IMR-90 (cell line): ENCODE data around the gene PCYT2. TPM values are rescaled to one million over a fixed set of nuclear protein-coding genes. Genes with fewer than 3 reads are reported as not detected.

ENCODE experiments used
- ATAC-seq: fragments of 200-7000 bp; cut with Tn5 transposase; 2 replicates; pipeline ENCODE4 v1.9.1; 2020; ENCODE audit warnings: low read depth, mild to moderate bottlenecking, moderate library complexity
- BruUV-seq: library from RNA; stranded (reverse); fragments of 400-500 nt; replicated peaks from 2 replicates; lab custom pipeline; 2021; lab: Mats Ljungman, UMichigan
- CTCF ChIA-PET: fragments of 300-600 bp; formaldehyde crosslinking; extraction: SDS; loops from one replicate; lab custom pipeline; 2021; ENCODE audit warnings: antibody characterized with exemption; lab: Yijun Ruan, JAX
- POLR2A ChIA-PET: fragments of 300-600 bp; sonication (Branson Sonifier 250); formaldehyde crosslinking; loops from one replicate; lab custom pipeline; 2022; ENCODE audit warnings: antibody characterized with exemption; ENCODE audit not compliant: unreplicated experiment; lab: Charles Lee
- DNase-seq: peaks from one replicate; pipeline ENCODE4 v3.0.0; 2013
- H2AFZ ChIP-seq: replicated peaks from 2 replicates; pipeline ENCODE3; 2013; ENCODE audit warnings: low read length, mild to moderate bottlenecking; ENCODE audit not compliant: poor library complexity
- H2AK5ac ChIP-seq: 2 replicates; pipeline ENCODE4 v1.6.1; 2013; ENCODE audit warnings: low read depth, low read length, inconsistent platforms
- H2AK9ac ChIP-seq: replicated peaks from 2 replicates; pipeline ENCODE3; 2013; ENCODE audit warnings: mild to moderate bottlenecking, low read depth, low read length, moderate library complexity; ENCODE audit not compliant: poor library complexity
- H2BK120ac ChIP-seq: 2 replicates; pipeline ENCODE4 v1.6.1; 2013; ENCODE audit warnings: low read depth, low read length, inconsistent platforms
- H2BK15ac ChIP-seq: 3 replicates; pipeline ENCODE4 v1.6.1; 2013; ENCODE audit warnings: low read depth, low read length, inconsistent platforms
- H2BK20ac ChIP-seq: 2 replicates; pipeline ENCODE4 v1.6.1; 2013; ENCODE audit warnings: low read depth, mild to moderate bottlenecking, inconsistent platforms, low read length, moderate library complexity
- H2BK5ac ChIP-seq: 2 replicates; pipeline ENCODE4 v1.6.1; 2013; ENCODE audit warnings: mild to moderate bottlenecking, low read depth, low read length, inconsistent platforms; ENCODE audit not compliant: poor library complexity, severe bottlenecking
- H3K14ac ChIP-seq: replicated peaks from 2 replicates; pipeline ENCODE4 v1.6.1; 2013; ENCODE audit warnings: low read depth, low read length, inconsistent platforms
- H3K18ac ChIP-seq: 2 replicates; pipeline ENCODE4 v1.6.1; 2013; ENCODE audit warnings: low read depth, low read length, control low read depth
- H3K23ac ChIP-seq: 2 replicates; pipeline ENCODE4 v1.6.1; 2013; ENCODE audit warnings: low read depth, low read length, inconsistent platforms
- H3K27ac ChIP-seq: 2 replicates; pipeline ENCODE4 v1.5.1; 2013; ENCODE audit warnings: mild to moderate bottlenecking, control low read depth, low read length; ENCODE audit not compliant: insufficient read depth
- H3K27me3 ChIP-seq: 2 replicates; pipeline ENCODE4 v1.6.1; 2013; ENCODE audit warnings: low read length; ENCODE audit not compliant: control insufficient read depth, insufficient read depth
- H3K36me3 ChIP-seq: 2 replicates; pipeline ENCODE4 v1.6.1; 2013; ENCODE audit warnings: low read length, mixed read lengths; ENCODE audit not compliant: control insufficient read depth, insufficient read depth
- H3K4ac ChIP-seq: 2 replicates; pipeline ENCODE4 v1.6.1; 2013; ENCODE audit warnings: low read depth, low read length, inconsistent platforms
- H3K4me1 ChIP-seq: 2 replicates; pipeline ENCODE4 v1.6.1; 2013; ENCODE audit warnings: low read length, mixed read lengths; ENCODE audit not compliant: control insufficient read depth, insufficient read depth
- H3K4me2 ChIP-seq: 2 replicates; pipeline ENCODE4 v1.6.1; 2013; ENCODE audit warnings: low read depth, mild to moderate bottlenecking, control low read depth, low read length, moderate library complexity
- H3K4me3 ChIP-seq: 2 replicates; pipeline ENCODE4 v1.5.1; 2013; ENCODE audit warnings: low read depth, mild to moderate bottlenecking, control low read depth, low read length, moderate library complexity; ENCODE audit not compliant: insufficient read depth
- H3K56ac ChIP-seq: 2 replicates; pipeline ENCODE4 v1.6.1; 2013; ENCODE audit warnings: low read length, inconsistent platforms; ENCODE audit not compliant: insufficient read depth; ENCODE audit errors: extremely low read depth
- H3K79me1 ChIP-seq, 2 experiments: 2 replicates each; pipeline ENCODE4 v1.6.1; 2013; ENCODE audit warnings: low read length in 2 of 2, inconsistent platforms in 1 of 2, low read depth in 1 of 2
- H3K9ac ChIP-seq: 2 replicates; pipeline ENCODE4 v1.6.1; 2013; ENCODE audit warnings: low read depth, low read length, control low read depth
- H3K9me1 ChIP-seq: 2 replicates; pipeline ENCODE4 v1.6.1; 2013; ENCODE audit warnings: low read length, inconsistent platforms; ENCODE audit not compliant: insufficient read depth
- H3K9me3 ChIP-seq: 2 replicates; pipeline ENCODE4 v1.6.1; 2013; ENCODE audit warnings: low read length; ENCODE audit not compliant: control insufficient read depth, insufficient read depth
- H4K20me1 ChIP-seq: 2 replicates; pipeline ENCODE4 v1.6.1; 2013; ENCODE audit warnings: low read length, inconsistent platforms; ENCODE audit not compliant: insufficient read depth
- H4K5ac ChIP-seq: 2 replicates; pipeline ENCODE4 v1.6.1; 2013; ENCODE audit warnings: mild to moderate bottlenecking, low read depth, low read length, control low read depth
- H4K8ac ChIP-seq, 2 experiments: 2 replicates each; pipeline ENCODE4 v1.6.1; 2013; ENCODE audit warnings: low read depth in 2 of 2, low read length in 2 of 2, control low read depth in 1 of 2, inconsistent platforms in 1 of 2
- H4K91ac ChIP-seq: 2 replicates; pipeline ENCODE4 v1.6.1; 2013; ENCODE audit warnings: low read depth, low read length, inconsistent platforms; ENCODE audit not compliant: insufficient read depth
- BHLHE40 ChIP-seq: fragments of 150-350 bp; IDR thresholded peaks from 2 replicates; pipeline ENCODE4 v1.6.1; 2016; ENCODE audit warnings: mild to moderate bottlenecking, low read depth, low read length
- CEBPB ChIP-seq: IDR thresholded peaks from 2 replicates; pipeline ENCODE4 v1.6.1; 2012; ENCODE audit warnings: low read depth, low read length, improper control_type of control experiment
- FOS ChIP-seq: fragments of 150-350 bp; IDR thresholded peaks from 2 replicates; pipeline ENCODE4 v1.6.1; 2016; ENCODE audit warnings: low read depth, low read length
- MAFK ChIP-seq: IDR thresholded peaks from 2 replicates; pipeline ENCODE4 v1.6.1; 2012; ENCODE audit warnings: low read depth, low read length, improper control_type of control experiment
- MAZ ChIP-seq: IDR thresholded peaks from 2 replicates; pipeline ENCODE4 v1.6.1; 2012; ENCODE audit warnings: low read depth, mild to moderate bottlenecking, low read length, improper control_type of control experiment, moderate library complexity, borderline replicate concordance
- MXI1 ChIP-seq: IDR thresholded peaks from 2 replicates; pipeline ENCODE4 v1.6.1; 2012; ENCODE audit warnings: low read depth, mild to moderate bottlenecking, low read length, moderate library complexity, borderline replicate concordance
- NFE2L2 ChIP-seq: fragments of 150-350 bp; IDR thresholded peaks from 2 replicates; pipeline ENCODE4 v1.6.1; 2016; ENCODE audit warnings: low read depth, mild to moderate bottlenecking, low read length
- POLR2A ChIP-seq: IDR thresholded peaks from 2 replicates; pipeline ENCODE4 v1.6.1; 2012; ENCODE audit warnings: mild to moderate bottlenecking, low read depth, low read length
- RCOR1 ChIP-seq: IDR thresholded peaks from 2 replicates; pipeline ENCODE4 v1.6.1; 2012; ENCODE audit warnings: mild to moderate bottlenecking, low read length, improper control_type of control experiment; ENCODE audit not compliant: insufficient replicate concordance
- RFX5 ChIP-seq: IDR thresholded peaks from 2 replicates; pipeline ENCODE4 v1.8.0; 2012; ENCODE audit warnings: low read depth, mild to moderate bottlenecking, low read length, moderate library complexity
- SMC3 ChIP-seq: fragments of 150-350 bp; IDR thresholded peaks from 2 replicates; pipeline ENCODE4 v1.6.1; 2016; ENCODE audit warnings: low read depth, mild to moderate bottlenecking, antibody characterized with exemption, low read length, moderate library complexity
- WGBS, 2 experiments: methylation state at CpG; one replicate each; pipeline versions ENCODE4 v1.1.5 to v1.1.7; 2013; ENCODE audit warnings: missing lambda C conversion rate in 2 of 2; ENCODE audit not compliant: insufficient read length in 1 of 2; ENCODE audit errors: extremely low coverage in 2 of 2; 5-methylcytosine and 5-hydroxymethylcytosine counted together
- dilution Hi-C: fragments of 300-500 bp; cut with HindIII; formaldehyde crosslinking; loops from one replicate; pipeline ENCODE4 v1.14.3; 2018; ENCODE audit warnings: low sequenced_read_pairs; ENCODE audit not compliant: unreplicated experiment
- in situ Hi-C: fragments of 300-500 bp; cut with MboI; formaldehyde crosslinking; loops from 3 replicates; pipeline ENCODE4 v1.14.3; 2019; ENCODE audit warnings: low sequenced_read_pairs, inconsistent platforms, mixed read lengths
- intact Hi-C: fragments of 100-400 bp; cut with micrococcal nuclease; formaldehyde crosslinking; loops from 2 replicates; pipeline ENCODE4 v1.10.0; 2022
- polyA plus RNA-seq, 3 experiments: library from polyadenylated mRNA; depleted of rRNA; stranded (reverse); fragments of >200 nt; gene quantifications; 2 replicates each; pipeline ENCODE4 v1.2.3, GENCODE V29; 2012; ENCODE audit warnings: low replicate concordance in 1 of 3
- total RNA-seq: library from RNA; depleted of rRNA; stranded (reverse); fragments of >200 nt; gene quantifications from 2 replicates; pipeline ENCODE4 v1.2.3, GENCODE V29; 2012
- TF ChIP-seq, protein P1 (sequence below): fragments of 150-350 bp; IDR thresholded peaks from 2 replicates; pipeline ENCODE4 v1.6.1; 2017; ENCODE audit warnings: mild to moderate bottlenecking, antibody characterized with exemption, low read length, low read depth
- TF ChIP-seq, protein P2 (sequence below): conservative IDR thresholded peaks from 2 replicates; pipeline ENCODE4 v1.5.1; 2012; ENCODE audit warnings: mild to moderate bottlenecking, low read depth, low read length, improper control_type of control experiment
- TF ChIP-seq, protein P3 (sequence below): fragments of 150-350 bp; IDR thresholded peaks from 2 replicates; pipeline ENCODE4 v1.6.1; 2016; ENCODE audit warnings: low read depth, mild to moderate bottlenecking, low read length, moderate library complexity, borderline replicate concordance

PCYT2 gene
- total and polyA plus RNA-seq, 2 of the 4 experiments (the other 2 are of a cell fraction) = 37.3 to 38.5 TPM

DNA sequence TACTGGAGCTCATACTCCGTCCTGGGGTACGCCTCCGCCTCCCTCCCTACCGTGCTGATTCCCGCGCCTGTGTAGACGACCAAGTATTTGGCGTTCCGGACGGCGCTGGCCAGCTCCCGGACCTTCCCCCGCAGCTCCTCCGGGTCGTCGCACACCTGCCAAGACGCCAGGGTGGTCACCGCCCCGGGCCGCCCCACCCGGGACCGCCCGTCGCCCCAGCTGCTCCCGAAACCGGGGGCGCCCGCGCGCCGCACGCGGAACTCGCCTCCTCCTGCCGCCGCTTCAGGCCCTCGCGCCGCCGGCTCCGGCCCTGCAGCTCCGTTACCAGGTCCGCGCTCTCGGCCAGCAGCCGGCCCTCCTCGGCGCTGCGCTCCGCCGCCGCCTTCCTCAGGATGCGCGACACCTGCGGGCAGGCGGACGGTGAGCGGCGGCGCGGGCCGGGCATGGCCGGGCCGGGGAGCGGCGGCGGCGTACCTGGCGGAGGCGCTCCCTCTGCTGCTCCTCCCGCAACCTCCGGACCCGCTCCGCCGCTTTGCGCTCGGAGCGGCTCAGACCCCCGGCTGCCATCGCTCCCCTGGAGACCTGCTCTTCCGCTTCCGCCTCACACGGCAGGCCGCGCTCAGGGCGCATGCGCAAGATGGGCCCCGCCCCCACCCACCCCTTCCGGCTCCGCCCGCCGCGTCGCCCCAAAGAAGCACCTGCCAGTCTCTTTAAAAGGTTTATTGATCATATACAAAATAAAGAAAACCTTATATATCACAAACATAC, 6.5 kb upstream of the PCYT2 start, which contains the start of gene SIRT7:
TSS of gene SIRT7 (minus strand) at position 612 of the 768 bp plus-strand sequence. CDS start at position 567, 45 bp downstream.
- H3K56ac ChIP-seq = 0 out of 2 replicates have a peak within 1 kb of the TSS, but pooled peaks have one; percentile 17
- peaks cover 64% of the 10 kb centered on the region for H3K36me3 ChIP-seq
- H2AK5ac ChIP-seq = peak within 1 kb of the TSS; percentile 78
- H3K4ac ChIP-seq = peak within 1 kb of the TSS; percentile 39; the same call in 1 of the 2 replicates
- no TSS peak for BruUV-seq
- H2AFZ ChIP-seq = peak within 1 kb of the TSS; percentile 91
- H2AK9ac ChIP-seq = peak within 1 kb of the TSS; percentile 93
- peaks cover 18 to 78% of the 10 kb centered on the region in 2 experiments for H3K79me1 ChIP-seq
- DNase-seq (peak; percentile 58), ATAC-seq (peak; percentile 84)
- ChIA-PET CTCF (no interaction called here), POLR2A (no interaction called here)
- H3K27me3 ChIP-seq = no peaks in the 10 kb centered on the region
- peak within 1 kb of the TSS in 1 of 2 experiments; percentile 17; a peak in 1 of 4 replicates for H4K8ac ChIP-seq
- H3K4me2 ChIP-seq = peak within 1 kb of the TSS; percentile 95
- H3K4me1 ChIP-seq = peaks cover 18% of the 10 kb centered on the region
- dilution Hi-C loops (no loop called here), intact Hi-C loops (no loop called here), in situ Hi-C loops (no loop called here)
- no peak within 1 kb of the TSS for H2BK120ac ChIP-seq
- H3K9me3 ChIP-seq = no peaks in the 10 kb centered on the region
- no peak within 1 kb of the TSS for H4K91ac ChIP-seq
- 0% methylated on average over 62 of the region's 94 CpGs; no CpG with 5 or more reads in 1 of the 2 experiments for WGBS, 2 experiments
- no peak within 1 kb of the TSS for H3K18ac ChIP-seq
- H3K9me1 ChIP-seq = peaks cover 21% of the 10 kb centered on the region
- H4K20me1 ChIP-seq = peaks cover 68% of the 10 kb centered on the region
- H4K5ac ChIP-seq = no peak within 1 kb of the TSS
- peak within 1 kb of the TSS; percentile 39; the same call in 1 of the 2 replicates for H3K27ac ChIP-seq
- H3K14ac ChIP-seq = peak within 1 kb of the TSS; percentile 13; the same call in 1 of the 2 replicates
- H3K4me3 ChIP-seq = peak within 1 kb of the TSS; percentile 98
- no peak within 1 kb of the TSS for H2BK15ac ChIP-seq
- peak within 1 kb of the TSS; percentile 86 for H3K9ac ChIP-seq
- H2BK20ac ChIP-seq = no peak within 1 kb of the TSS
- peak within 1 kb of the TSS; percentile 86 for H3K23ac ChIP-seq
- H2BK5ac ChIP-seq = peak within 1 kb of the TSS; percentile 63
- TF ChIP-seq RFX5 = no peak
- TF ChIP-seq POLR2A = no peak
- no peak for TF ChIP-seq MAFK
- TF ChIP-seq RCOR1 = no peak
- TF ChIP-seq, protein P1, sequence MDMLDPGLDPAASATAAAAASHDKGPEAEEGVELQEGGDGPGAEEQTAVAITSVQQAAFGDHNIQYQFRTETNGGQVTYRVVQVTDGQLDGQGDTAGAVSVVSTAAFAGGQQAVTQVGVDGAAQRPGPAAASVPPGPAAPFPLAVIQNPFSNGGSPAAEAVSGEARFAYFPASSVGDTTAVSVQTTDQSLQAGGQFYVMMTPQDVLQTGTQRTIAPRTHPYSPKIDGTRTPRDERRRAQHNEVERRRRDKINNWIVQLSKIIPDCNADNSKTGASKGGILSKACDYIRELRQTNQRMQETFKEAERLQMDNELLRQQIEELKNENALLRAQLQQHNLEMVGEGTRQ = no peak
- no peak for TF ChIP-seq SMC3
- no peak for TF ChIP-seq CEBPB
- TF ChIP-seq, protein P2, sequence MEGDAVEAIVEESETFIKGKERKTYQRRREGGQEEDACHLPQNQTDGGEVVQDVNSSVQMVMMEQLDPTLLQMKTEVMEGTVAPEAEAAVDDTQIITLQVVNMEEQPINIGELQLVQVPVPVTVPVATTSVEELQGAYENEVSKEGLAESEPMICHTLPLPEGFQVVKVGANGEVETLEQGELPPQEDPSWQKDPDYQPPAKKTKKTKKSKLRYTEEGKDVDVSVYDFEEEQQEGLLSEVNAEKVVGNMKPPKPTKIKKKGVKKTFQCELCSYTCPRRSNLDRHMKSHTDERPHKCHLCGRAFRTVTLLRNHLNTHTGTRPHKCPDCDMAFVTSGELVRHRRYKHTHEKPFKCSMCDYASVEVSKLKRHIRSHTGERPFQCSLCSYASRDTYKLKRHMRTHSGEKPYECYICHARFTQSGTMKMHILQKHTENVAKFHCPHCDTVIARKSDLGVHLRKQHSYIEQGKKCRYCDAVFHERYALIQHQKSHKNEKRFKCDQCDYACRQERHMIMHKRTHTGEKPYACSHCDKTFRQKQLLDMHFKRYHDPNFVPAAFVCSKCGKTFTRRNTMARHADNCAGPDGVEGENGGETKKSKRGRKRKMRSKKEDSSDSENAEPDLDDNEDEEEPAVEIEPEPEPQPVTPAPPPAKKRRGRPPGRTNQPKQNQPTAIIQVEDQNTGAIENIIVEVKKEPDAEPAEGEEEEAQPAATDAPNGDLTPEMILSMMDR = no peak
- no peak; the same call in 1 of the 2 replicates for TF ChIP-seq MAZ
- no peak for TF ChIP-seq FOS
- TF ChIP-seq BHLHE40 = no peak
- TF ChIP-seq MXI1 = no peak
- no peak for TF ChIP-seq NFE2L2
- TF ChIP-seq, protein P3, sequence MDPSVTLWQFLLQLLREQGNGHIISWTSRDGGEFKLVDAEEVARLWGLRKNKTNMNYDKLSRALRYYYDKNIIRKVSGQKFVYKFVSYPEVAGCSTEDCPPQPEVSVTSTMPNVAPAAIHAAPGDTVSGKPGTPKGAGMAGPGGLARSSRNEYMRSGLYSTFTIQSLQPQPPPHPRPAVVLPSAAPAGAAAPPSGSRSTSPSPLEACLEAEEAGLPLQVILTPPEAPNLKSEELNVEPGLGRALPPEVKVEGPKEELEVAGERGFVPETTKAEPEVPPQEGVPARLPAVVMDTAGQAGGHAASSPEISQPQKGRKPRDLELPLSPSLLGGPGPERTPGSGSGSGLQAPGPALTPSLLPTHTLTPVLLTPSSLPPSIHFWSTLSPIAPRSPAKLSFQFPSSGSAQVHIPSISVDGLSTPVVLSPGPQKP = no peak
